ENCODE measurements around the gene RAPGEF1.

RAPGEF1 gene

GRCh38 chr9:131635285-131635684 lies 104.6 kb downstream of the RAPGEF1 start:
- TF ChIP-seq CTCF (conservative IDR thresholded peaks at IDR 0.05; ENCODE audit: low read depth, low read length), result peak; percentile 39

GRCh38 chr9:131633491-131634031 lies 106.3 kb downstream of the RAPGEF1 start:
- no peak for DNase-seq (ENCODE audit: low read depth)
- H3K4me3 ChIP-seq (ENCODE audit: low read depth, low read length), result no peak overlapping the region
- no peak for TF ChIP-seq CTCF (conservative IDR thresholded peaks at IDR 0.05; ENCODE audit: low read depth, low read length)

More at GRCh38 chr9:131635285-131635684, 104.6 kb downstream of the RAPGEF1 start:
- no peak overlapping the region for H3K4me3 ChIP-seq (ENCODE audit: low read depth, low read length)
- peak; percentile 97 for DNase-seq (ENCODE audit: low read depth)

- DNase-seq (ENCODE audit: low read depth), result no peak
- TF ChIP-seq CTCF (conservative IDR thresholded peaks at IDR 0.05; ENCODE audit: low read depth, low read length), result no peak
- no peak overlapping the region for H3K4me3 ChIP-seq (ENCODE audit: low read depth, low read length)
Observed at GRCh38 chr9:131631306-131631705, 108.6 kb downstream of the RAPGEF1 start.

GRCh38 chr9:131630205-131630831 lies 109.6 kb downstream of the RAPGEF1 start:
- TF ChIP-seq CTCF (conservative IDR thresholded peaks at IDR 0.05; ENCODE audit: low read depth, low read length), result no peak
- no peak for DNase-seq (ENCODE audit: low read depth)
- H3K4me3 ChIP-seq (ENCODE audit: low read depth, low read length), result no peak overlapping the region

GRCh38 chr9:131629825-131630204 lies 110.1 kb downstream of the RAPGEF1 start:
- DNase-seq (ENCODE audit: low read depth), result no peak
- no peak for TF ChIP-seq CTCF (conservative IDR thresholded peaks at IDR 0.05; ENCODE audit: low read depth, low read length)
- no peak overlapping the region for H3K4me3 ChIP-seq (ENCODE audit: low read depth, low read length)

- no peak for DNase-seq (ENCODE audit: low read depth)
- TF ChIP-seq CTCF (conservative IDR thresholded peaks at IDR 0.05; ENCODE audit: low read depth, low read length), result no peak
- H3K4me3 ChIP-seq (ENCODE audit: low read depth, low read length), result no peak overlapping the region
Observed at GRCh38 chr9:131629226-131629500, 110.7 kb downstream of the RAPGEF1 start.
